Measurements from ENCODE around the gene NADK. TPM values are rescaled to one million over a fixed set of nuclear protein-coding genes. Genes with fewer than 3 reads are reported as not detected.

NADK gene
- total and polyA plus RNA-seq, 2 of the 13 experiments (the other 11 are each of a cell fraction or from before 2014, with no cell fraction given) = 56.6 to 60.1 TPM

GRCh38 chr1:1782399-1783221 is 4.3 kb upstream of the NADK start (continued):
- TF ChIP-seq CBX5 (CRISPR knock-in tag; IDR thresholded peaks at IDR 0.05; ENCODE audit: borderline replicate concordance) = no peak; the same call in 1 of the 2 replicates
- TF ChIP-seq, protein P1, sequence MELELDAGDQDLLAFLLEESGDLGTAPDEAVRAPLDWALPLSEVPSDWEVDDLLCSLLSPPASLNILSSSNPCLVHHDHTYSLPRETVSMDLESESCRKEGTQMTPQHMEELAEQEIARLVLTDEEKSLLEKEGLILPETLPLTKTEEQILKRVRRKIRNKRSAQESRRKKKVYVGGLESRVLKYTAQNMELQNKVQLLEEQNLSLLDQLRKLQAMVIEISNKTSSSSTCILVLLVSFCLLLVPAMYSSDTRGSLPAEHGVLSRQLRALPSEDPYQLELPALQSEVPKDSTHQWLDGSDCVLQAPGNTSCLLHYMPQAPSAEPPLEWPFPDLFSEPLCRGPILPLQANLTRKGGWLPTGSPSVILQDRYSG (CRISPR knock-in tag; IDR thresholded peaks at IDR 0.05) = no peak
- TF ChIP-seq ELF4 (CRISPR knock-in tag; IDR thresholded peaks at IDR 0.05; ENCODE audit: borderline replicate concordance) = peak; percentile 45; the same call in 1 of the 2 replicates
- no peak for TF ChIP-seq ZFYVE20 (CRISPR knock-in tag; IDR thresholded peaks at IDR 0.05; ENCODE audit: borderline replicate concordance, low read depth)
- no peak for TF ChIP-seq JUNB (CRISPR knock-in tag; IDR thresholded peaks at IDR 0.05; ENCODE audit: borderline replicate concordance)
- TF ChIP-seq ATF5 (CRISPR knock-in tag; IDR thresholded peaks at IDR 0.05; ENCODE audit: low read depth) = no peak
- no peak for TF ChIP-seq ZNF841 (CRISPR knock-in tag; IDR thresholded peaks at IDR 0.05; ENCODE audit: borderline replicate concordance)
- TF ChIP-seq GTF2F1 (IDR thresholded peaks at IDR 0.05; ENCODE audit: low read length) = no peak
- TF ChIP-seq ZSCAN9 (CRISPR knock-in tag; IDR thresholded peaks at IDR 0.05; ENCODE audit: borderline replicate concordance) = 0 out of 2 replicates have a peak, but pooled peaks have one; percentile 13
- TF ChIP-seq ATF3 (CRISPR knock-in tag; IDR thresholded peaks at IDR 0.05) = no peak
- peak; percentile 77 for TF ChIP-seq TARDBP (CRISPR knock-in tag; IDR thresholded peaks at IDR 0.05)
- 0 out of 2 replicates have a peak, but pooled peaks have one; percentile 7 for TF ChIP-seq MXD1 (CRISPR knock-in tag; IDR thresholded peaks at IDR 0.05)
- TF ChIP-seq ZNF549 (CRISPR knock-in tag; IDR thresholded peaks at IDR 0.05) = no peak
- TF ChIP-seq XBP1 (CRISPR knock-in tag; IDR thresholded peaks at IDR 0.05) = no peak
- peak; percentile 30; the same call in 1 of the 2 replicates for TF ChIP-seq PHF20 (CRISPR knock-in tag; IDR thresholded peaks at IDR 0.05)
- TF ChIP-seq CREM (IDR thresholded peaks at IDR 0.05) = no peak
- no peak for TF ChIP-seq CREM (CRISPR knock-in tag; IDR thresholded peaks at IDR 0.05)
- 0 out of 2 replicates have a peak, but pooled peaks have one; percentile 3 for TF ChIP-seq ZSCAN21 (CRISPR knock-in tag; IDR thresholded peaks at IDR 0.05; ENCODE audit: borderline replicate concordance)
- TF ChIP-seq FOXM1 (CRISPR knock-in tag; IDR thresholded peaks at IDR 0.05) = no peak
- no peak for TF ChIP-seq ZNF724P (CRISPR knock-in tag; IDR thresholded peaks at IDR 0.05; ENCODE audit: borderline replicate concordance)
- TF ChIP-seq, protein P2, sequence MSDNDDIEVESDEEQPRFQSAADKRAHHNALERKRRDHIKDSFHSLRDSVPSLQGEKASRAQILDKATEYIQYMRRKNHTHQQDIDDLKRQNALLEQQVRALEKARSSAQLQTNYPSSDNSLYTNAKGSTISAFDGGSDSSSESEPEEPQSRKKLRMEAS (IDR thresholded peaks at IDR 0.05) = peak; percentile 83
- no peak; the same call in 1 of the 2 replicates for TF ChIP-seq ZNF451 (CRISPR knock-in tag; IDR thresholded peaks at IDR 0.05)
- TF ChIP-seq, protein P3, sequence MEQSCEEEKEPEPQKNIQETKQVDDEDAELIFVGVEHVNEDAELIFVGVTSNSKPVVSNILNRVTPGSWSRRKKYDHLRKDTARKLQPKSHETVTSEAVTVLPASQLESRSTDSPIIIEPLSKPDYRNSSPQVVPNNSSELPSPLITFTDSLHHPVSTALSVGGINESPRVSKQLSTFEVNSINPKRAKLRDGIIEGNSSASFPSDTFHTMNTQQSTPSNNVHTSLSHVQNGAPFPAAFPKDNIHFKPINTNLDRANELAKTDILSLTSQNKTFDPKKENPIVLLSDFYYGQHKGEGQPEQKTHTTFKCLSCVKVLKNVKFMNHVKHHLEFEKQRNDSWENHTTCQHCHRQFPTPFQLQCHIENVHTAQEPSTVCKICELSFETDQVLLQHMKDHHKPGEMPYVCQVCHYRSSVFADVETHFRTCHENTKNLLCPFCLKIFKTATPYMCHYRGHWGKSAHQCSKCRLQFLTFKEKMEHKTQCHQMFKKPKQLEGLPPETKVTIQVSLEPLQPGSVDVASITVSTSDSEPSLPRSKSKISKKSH (CRISPR knock-in tag; IDR thresholded peaks at IDR 0.05; ENCODE audit: borderline replicate concordance) = no peak
- no peak for TF ChIP-seq ATF7 (IDR thresholded peaks at IDR 0.05)
- no peak for TF ChIP-seq ATF7 (CRISPR knock-in tag; IDR thresholded peaks at IDR 0.05)
- TF ChIP-seq POGZ (CRISPR knock-in tag; IDR thresholded peaks at IDR 0.05) = no peak
- no peak for TF ChIP-seq HNRNPK (IDR thresholded peaks at IDR 0.05; ENCODE audit: low read depth, low read length, poor library complexity, severe bottlenecking)

Measured in HepG2 (cell line).